Gastrocnemius medialis (tissue), 4 donors: ENCODE measurements around the gene RPA3. TPM values are rescaled to one million over a fixed set of nuclear protein-coding genes. Genes with fewer than 3 reads are reported as not detected.

ENCODE experiments used
- ATAC-seq, 2 donors: fragments of 150-250 bp; one replicate each; pipeline ENCODE4 v1.9.1; 2016
- DNase-seq, 2 donors: peaks; one replicate each; pipeline ENCODE4 v3.0.0-alpha.2; 2019
- H3K27ac ChIP-seq, 4 donors: fragments of 200-600 bp; sonication (generic); 1 replicate in 1 of 4; 2 replicates in 3 of 4; pipeline ENCODE4 v1.5.1; 2016 to 2018; ENCODE audit warnings: mild to moderate bottlenecking in 2 of 4, moderate library complexity in 1 of 4
- H3K27me3 ChIP-seq, 3 donors: fragments of 200-600 bp; sonication (generic) in 2 of 3; 1 replicate in 1 of 3; 2 replicates in 2 of 3; pipeline versions ENCODE4 v1.5.1 to v1.6.0; 2016 to 2019; ENCODE audit warnings: mild to moderate bottlenecking in 1 of 3, moderate library complexity in 1 of 3
- H3K36me3 ChIP-seq, 2 donors: fragments of 200-600 bp; sonication (generic) in 1 of 2; one replicate each; pipeline ENCODE4 v1.5.1; 2017 to 2018
- H3K4me1 ChIP-seq, 2 donors: fragments of 200-600 bp; sonication (generic) in 1 of 2; one replicate each; pipeline ENCODE4 v1.5.1; 2016 to 2017; ENCODE audit warnings: mild to moderate bottlenecking in 2 of 2
- H3K4me3 ChIP-seq, 4 donors: fragments of 200-600 bp; sonication (generic) in 3 of 4; 1 replicate in 1 of 4; 2 replicates in 3 of 4; pipeline ENCODE4 v1.5.1; 2016 to 2019; ENCODE audit warnings: mild to moderate bottlenecking in 2 of 4
- H3K9me3 ChIP-seq, 3 donors: fragments of 200-600 bp; sonication (generic) in 2 of 3; 1 replicate in 1 of 3; 2 replicates in 2 of 3; pipeline ENCODE4 v1.5.1; 2016 to 2019
- POLR2A ChIP-seq, 2 donors: fragments of 450-650 bp; IDR thresholded peaks; one replicate each; pipeline ENCODE4 v1.6.1; 2017; ENCODE audit warnings: antibody characterized with exemption in 2 of 2, mild to moderate bottlenecking in 2 of 2, moderate library complexity in 2 of 2
- in situ Hi-C, 4 donors: fragments of 200-750 bp; cut with MboI; loops; one replicate each; pipeline versions ENCODE4 v1.15.0 to v1.8.0; 2017; ENCODE audit warnings: low sequenced_read_pairs in 4 of 4
- intact Hi-C: fragments of 100-400 bp; cut with DNase I; formaldehyde crosslinking; loops from one replicate; pipeline ENCODE4 v1.15.1; 2023; ENCODE audit warnings: low total_unique reads
- total RNA-seq, 4 donors: library from RNA; depleted of rRNA; stranded (reverse); fragments of >200 nt; gene quantifications; one replicate each; pipeline versions ENCODE4 v1.1.0 to v1.2.3, GENCODE V29; 2016
- TF ChIP-seq, protein P1 (sequence below), 5 experiments: fragments of 450-650 bp in 3 of 5; fragments of 200-600 bp in 2 of 5; sonication (generic) in 2 of 5; IDR thresholded peaks in 4 of 5; conservative IDR thresholded peaks in 1 of 5; 1 replicate in 4 of 5; 2 replicates in 1 of 5; pipeline ENCODE4 v1.5.1; 2016 to 2019; ENCODE audit warnings: antibody characterized with exemption in 5 of 5, mild to moderate bottlenecking in 3 of 5, moderate library complexity in 3 of 5

Gene RPA3
- total RNA-seq, 4 donors from 2014 or later, result 4.7 to 14.3 (median 12.5) TPM

DNA sequence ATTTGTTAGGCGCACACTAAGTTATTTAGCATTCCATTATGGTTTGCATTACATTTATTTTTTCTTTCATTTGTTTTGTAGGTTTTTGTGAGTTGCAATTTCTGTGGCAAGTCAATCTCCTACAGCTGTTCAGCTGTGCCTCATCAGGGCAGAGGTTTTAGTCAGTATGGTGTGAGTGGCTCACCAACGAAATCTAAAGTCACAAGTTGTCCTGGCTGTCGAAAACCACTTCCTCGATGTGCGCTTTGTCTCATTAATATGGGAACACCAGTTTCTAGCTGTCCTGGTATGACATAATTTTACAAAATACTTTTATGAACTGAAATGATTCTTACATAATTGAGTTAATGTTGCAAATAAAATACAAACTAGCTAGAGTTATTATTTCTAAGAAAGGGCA lies 122.2 kb downstream of the RPA3 start:
- no peak for ATAC-seq
- no peak overlapping the region for H3K4me3 ChIP-seq
- DNase-seq, result no peak
- H3K27ac ChIP-seq, result no peak overlapping the region
- intact Hi-C loops (no loop called here), in situ Hi-C loops (no loop called here)
- no peaks in the 10 kb centered on the region for H3K27me3 ChIP-seq
- no peak for TF ChIP-seq POLR2A (IDR thresholded peaks at IDR 0.05)
- H3K36me3 ChIP-seq, result peaks cover 0 to 85% of the 10 kb centered on the region in 2 donors
- no peaks in the 10 kb centered on the region for H3K4me1 ChIP-seq
- no peaks in the 10 kb centered on the region for H3K9me3 ChIP-seq

DNA sequence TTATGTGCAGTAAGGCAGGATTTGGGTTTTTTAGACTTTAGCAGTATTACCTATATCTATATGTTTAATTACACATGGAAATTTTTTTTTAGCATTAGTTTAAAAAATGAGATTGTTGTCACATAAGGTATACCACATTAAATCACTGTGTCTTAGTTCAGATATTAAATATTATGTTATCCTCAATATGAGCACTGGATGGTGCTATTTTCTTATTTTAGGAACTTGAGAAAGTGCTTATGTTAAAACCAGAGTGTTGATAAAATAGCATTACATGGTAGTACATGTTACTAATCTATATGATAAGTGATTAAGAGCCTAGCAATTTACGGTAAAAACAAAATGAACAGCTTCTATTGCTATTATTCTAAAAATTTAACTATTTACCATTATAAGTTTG lies 123.0 kb downstream of the RPA3 start:
- DNase-seq (no peak), ATAC-seq (no peak)
- no peak overlapping the region for H3K27ac ChIP-seq
- H3K36me3 ChIP-seq, result peaks cover 0 to 89% of the 10 kb centered on the region in 2 donors
- intact Hi-C loops (no loop called here), in situ Hi-C loops (no loop called here)
- TF ChIP-seq, protein P1, sequence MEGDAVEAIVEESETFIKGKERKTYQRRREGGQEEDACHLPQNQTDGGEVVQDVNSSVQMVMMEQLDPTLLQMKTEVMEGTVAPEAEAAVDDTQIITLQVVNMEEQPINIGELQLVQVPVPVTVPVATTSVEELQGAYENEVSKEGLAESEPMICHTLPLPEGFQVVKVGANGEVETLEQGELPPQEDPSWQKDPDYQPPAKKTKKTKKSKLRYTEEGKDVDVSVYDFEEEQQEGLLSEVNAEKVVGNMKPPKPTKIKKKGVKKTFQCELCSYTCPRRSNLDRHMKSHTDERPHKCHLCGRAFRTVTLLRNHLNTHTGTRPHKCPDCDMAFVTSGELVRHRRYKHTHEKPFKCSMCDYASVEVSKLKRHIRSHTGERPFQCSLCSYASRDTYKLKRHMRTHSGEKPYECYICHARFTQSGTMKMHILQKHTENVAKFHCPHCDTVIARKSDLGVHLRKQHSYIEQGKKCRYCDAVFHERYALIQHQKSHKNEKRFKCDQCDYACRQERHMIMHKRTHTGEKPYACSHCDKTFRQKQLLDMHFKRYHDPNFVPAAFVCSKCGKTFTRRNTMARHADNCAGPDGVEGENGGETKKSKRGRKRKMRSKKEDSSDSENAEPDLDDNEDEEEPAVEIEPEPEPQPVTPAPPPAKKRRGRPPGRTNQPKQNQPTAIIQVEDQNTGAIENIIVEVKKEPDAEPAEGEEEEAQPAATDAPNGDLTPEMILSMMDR (IDR thresholded peaks at IDR 0.05 in 4 of 5, conservative IDR thresholded peaks at IDR 0.05 in 1 of 5), result peak in 1 of 5 experiments; percentile 28
- TF ChIP-seq POLR2A (IDR thresholded peaks at IDR 0.05), result no peak
- H3K27me3 ChIP-seq, result no peaks in the 10 kb centered on the region
- H3K4me1 ChIP-seq, result no peaks in the 10 kb centered on the region
- H3K9me3 ChIP-seq, result no peaks in the 10 kb centered on the region
- H3K4me3 ChIP-seq, result no peak overlapping the region

Other genes with a start within 250 kb of the RPA3 start
- gene COL28A1, start 182.7 kb downstream of the RPA3 start, total RNA-seq, result 10 to 100 TPM in 1 of 4 donors, 1 to 10 TPM in 2, under 1 TPM in 1; 0.58 to 15.2 (median 2.0) TPM
- 100 to 1,000 TPM in 3 of 4 donors, 10 to 100 TPM in 1; 68.4 to 336 (median 280) TPM for gene MIOS, start 151.7 kb downstream of the RPA3 start, total RNA-seq
- gene UMAD1, start 77.9 kb downstream of the RPA3 start, total RNA-seq, result 10 to 100 TPM; 10.2 to 16.0 (median 11.1) TPM